Upper lobe of left lung (tissue), 6 donors: ENCODE results near the gene SLBP. TPM values are rescaled to one million over a fixed set of nuclear protein-coding genes. Genes with fewer than 3 reads are reported as not detected.
A peak's percentile ranks its signal among the peaks of the same experiment; 100 is the strongest.

Experiments
- ATAC-seq, 2 donors: fragments of 200-7000 bp; cut with Tn5 transposase; one replicate each; pipeline ENCODE4 v1.9.1; 2022; ENCODE audit warnings: mild to moderate bottlenecking in 2 of 2, moderate library complexity in 2 of 2; ENCODE audit not compliant: low FRiP score in 2 of 2
- DNase-seq, 2 donors: peaks; one replicate each; pipeline ENCODE4 v3.0.0-alpha.2; 2019 to 2020
- H3K27ac ChIP-seq, 4 donors: fragments of 200-600 bp; sonication (generic); one replicate each; pipeline ENCODE4 v1.5.1; 2016 to 2019
- H3K27me3 ChIP-seq, 4 donors: fragments of 200-600 bp; sonication (generic); one replicate each; pipeline ENCODE4 v1.5.1; 2017 to 2019
- H3K36me3 ChIP-seq, 4 donors: fragments of 200-600 bp; sonication (generic); one replicate each; pipeline ENCODE4 v1.5.1; 2016 to 2019
- H3K4me1 ChIP-seq, 4 donors: fragments of 200-600 bp; sonication (generic); one replicate each; pipeline ENCODE4 v1.5.1; 2018 to 2019
- H3K4me3 ChIP-seq, 4 donors: fragments of 200-600 bp; sonication (generic); one replicate each; pipeline ENCODE4 v1.5.1; 2017 to 2019; ENCODE audit warnings: mild to moderate bottlenecking in 2 of 4, moderate library complexity in 1 of 4
- H3K9me3 ChIP-seq, 4 donors: fragments of 200-600 bp; sonication (generic); one replicate each; pipeline ENCODE4 v1.5.1; 2018 to 2019
- EP300 ChIP-seq, 4 donors: sonication (generic); formaldehyde crosslinking; IDR thresholded peaks; one replicate each; pipeline ENCODE4 v1.5.1; 2017; ENCODE audit warnings: antibody characterized with exemption in 4 of 4, control low read depth in 2 of 4
- POLR2A ChIP-seq, 4 donors: fragments of 450-650 bp; IDR thresholded peaks; one replicate each; pipeline ENCODE4 v1.5.1; 2016 to 2017; ENCODE audit warnings: antibody characterized with exemption in 4 of 4, mild to moderate bottlenecking in 2 of 4
- POLR2AphosphoS5 ChIP-seq, 2 donors: sonication (generic); formaldehyde crosslinking; IDR thresholded peaks; one replicate each; pipeline ENCODE4 v1.5.1; 2017; ENCODE audit warnings: antibody characterized with exemption in 2 of 2
- WGBS, 2 donors: methylation state at CpG; one replicate each; pipeline ENCODE4 v1.1.5; 2017 to 2018; 5-methylcytosine and 5-hydroxymethylcytosine counted together
- total RNA-seq, 6 donors: library from RNA; depleted of rRNA in 4 of 6; stranded (reverse); fragments of >200 nt in 4 of 6; gene quantifications; one replicate each; pipeline versions ENCODE4 v1.1.0 to v1.2.1, GENCODE V29; 2016 to 2021
- TF ChIP-seq, protein P1 (sequence below), 6 experiments: fragments of 450-650 bp in 4 of 6; fragments of 200-600 bp in 2 of 6; sonication (generic) in 2 of 6; IDR thresholded peaks; one replicate each; pipeline ENCODE4 v1.5.1; 2016 to 2019; ENCODE audit warnings: antibody characterized with exemption in 6 of 6
- donor health status: DM: no; HTN: no; CAD: no; lungs with moderate emphysema.
- donor health status: DM: no; HTN: yes; CAD: no; lungs with severe emphysema.

Gene SLBP
- total RNA-seq, 6 donors from 2014 or later: 33.0 to 51.1 (median 38.0) TPM

DNA sequence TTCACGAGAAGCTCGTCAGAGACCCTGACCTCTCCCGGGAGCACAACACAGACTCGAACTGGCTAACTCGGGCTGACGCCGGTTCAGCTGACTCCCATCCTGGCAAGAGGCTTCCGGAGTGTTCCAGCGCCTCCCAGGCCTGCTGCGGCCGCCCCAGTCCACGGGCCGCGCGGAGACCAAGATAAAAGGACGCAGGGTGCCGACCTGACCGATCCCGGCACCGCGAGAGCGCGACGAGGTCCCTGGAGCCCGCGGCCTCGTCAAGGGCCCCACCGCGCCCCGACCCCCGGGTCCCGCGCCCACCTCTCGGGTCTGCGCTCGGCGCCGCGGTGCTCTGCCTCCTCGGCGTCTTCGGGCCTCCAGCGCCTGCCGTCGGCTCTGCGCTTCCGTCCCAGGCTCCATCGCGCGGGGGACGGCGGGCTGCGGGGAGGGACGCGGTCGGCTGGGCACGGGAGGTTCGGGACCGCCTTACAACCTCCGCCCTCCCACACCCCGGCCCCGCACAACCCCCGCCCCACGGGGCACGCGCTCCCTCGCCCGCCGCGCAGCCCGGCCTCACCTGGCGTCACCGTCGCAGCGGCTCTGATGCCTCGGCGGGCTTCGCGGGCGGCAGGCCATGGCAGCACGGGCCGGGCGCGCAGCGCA is 426 bp downstream of the SLBP start:
- H3K4me3 ChIP-seq: peak overlapping the region; percentile 63 to 94 (median 88)
- no peaks in the 10 kb centered on the region for H3K9me3 ChIP-seq
- H3K27ac ChIP-seq: peak overlapping the region; percentile 97 to 100 (median 98)
- TF ChIP-seq EP300 (IDR thresholded peaks at IDR 0.05) (no peak), POLR2A (IDR thresholded peaks at IDR 0.05) (no peak), POLR2AphosphoS5 (IDR thresholded peaks at IDR 0.05) (no peak)
- TF ChIP-seq, protein P1, sequence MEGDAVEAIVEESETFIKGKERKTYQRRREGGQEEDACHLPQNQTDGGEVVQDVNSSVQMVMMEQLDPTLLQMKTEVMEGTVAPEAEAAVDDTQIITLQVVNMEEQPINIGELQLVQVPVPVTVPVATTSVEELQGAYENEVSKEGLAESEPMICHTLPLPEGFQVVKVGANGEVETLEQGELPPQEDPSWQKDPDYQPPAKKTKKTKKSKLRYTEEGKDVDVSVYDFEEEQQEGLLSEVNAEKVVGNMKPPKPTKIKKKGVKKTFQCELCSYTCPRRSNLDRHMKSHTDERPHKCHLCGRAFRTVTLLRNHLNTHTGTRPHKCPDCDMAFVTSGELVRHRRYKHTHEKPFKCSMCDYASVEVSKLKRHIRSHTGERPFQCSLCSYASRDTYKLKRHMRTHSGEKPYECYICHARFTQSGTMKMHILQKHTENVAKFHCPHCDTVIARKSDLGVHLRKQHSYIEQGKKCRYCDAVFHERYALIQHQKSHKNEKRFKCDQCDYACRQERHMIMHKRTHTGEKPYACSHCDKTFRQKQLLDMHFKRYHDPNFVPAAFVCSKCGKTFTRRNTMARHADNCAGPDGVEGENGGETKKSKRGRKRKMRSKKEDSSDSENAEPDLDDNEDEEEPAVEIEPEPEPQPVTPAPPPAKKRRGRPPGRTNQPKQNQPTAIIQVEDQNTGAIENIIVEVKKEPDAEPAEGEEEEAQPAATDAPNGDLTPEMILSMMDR (IDR thresholded peaks at IDR 0.05): no peak
- no peaks in the 10 kb centered on the region for H3K27me3 ChIP-seq
- peaks cover 37 to 58% (median 42%) of the 10 kb centered on the region in 4 donors for H3K4me1 ChIP-seq
- 0% methylated on average over 8 to 11 of the region's 85 CpGs for WGBS, 2 donors
- peaks cover 0 to 8% (median 4%) of the 10 kb centered on the region in 4 donors for H3K36me3 ChIP-seq
- ATAC-seq (peak in 1 of 2 donors; percentile 64), DNase-seq (peak in 1 of 2 donors; percentile 69)

DNA sequence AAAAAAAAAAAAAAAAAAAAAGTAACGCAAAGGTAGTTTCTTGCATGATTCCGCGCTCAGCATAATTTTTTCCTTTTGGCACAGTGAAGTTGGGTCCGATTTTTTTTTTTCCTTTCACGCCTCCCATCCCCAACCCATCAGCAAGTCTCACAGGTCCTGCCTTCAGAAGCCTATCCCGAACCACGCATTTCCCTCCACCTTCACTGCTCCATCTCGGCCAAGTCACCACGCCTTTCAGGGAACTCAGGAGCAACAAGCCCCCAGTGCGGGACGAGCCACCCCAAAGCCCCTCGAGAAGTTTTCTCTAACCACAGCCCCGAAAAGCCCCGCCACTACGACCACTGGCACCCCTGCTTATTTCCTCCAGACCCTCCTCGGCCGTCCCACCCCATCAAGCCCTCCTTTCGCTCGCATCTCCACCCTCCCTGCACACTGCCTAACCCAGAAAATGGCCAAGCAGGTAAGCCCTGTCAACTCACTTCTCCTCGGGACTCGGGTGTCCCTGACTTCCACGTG is 1.0 kb downstream of the SLBP start:
- H3K9me3 ChIP-seq: no peaks in the 10 kb centered on the region
- H3K36me3 ChIP-seq: peaks cover 0 to 6% (median 6%) of the 10 kb centered on the region in 4 donors
- no peak for ATAC-seq
- peak overlapping the region; percentile 97 to 100 (median 98) for H3K27ac ChIP-seq
- 13 to 19% methylated on average over 22 of the region's 22 CpGs for WGBS, 2 donors
- no peaks in the 10 kb centered on the region for H3K27me3 ChIP-seq
- peak overlapping the region; percentile 63 to 94 (median 88) for H3K4me3 ChIP-seq
- DNase-seq: no peak
- TF ChIP-seq, protein P1 (IDR thresholded peaks at IDR 0.05): no peak
- H3K4me1 ChIP-seq: peaks cover 37 to 55% (median 42%) of the 10 kb centered on the region in 4 donors

DNA sequence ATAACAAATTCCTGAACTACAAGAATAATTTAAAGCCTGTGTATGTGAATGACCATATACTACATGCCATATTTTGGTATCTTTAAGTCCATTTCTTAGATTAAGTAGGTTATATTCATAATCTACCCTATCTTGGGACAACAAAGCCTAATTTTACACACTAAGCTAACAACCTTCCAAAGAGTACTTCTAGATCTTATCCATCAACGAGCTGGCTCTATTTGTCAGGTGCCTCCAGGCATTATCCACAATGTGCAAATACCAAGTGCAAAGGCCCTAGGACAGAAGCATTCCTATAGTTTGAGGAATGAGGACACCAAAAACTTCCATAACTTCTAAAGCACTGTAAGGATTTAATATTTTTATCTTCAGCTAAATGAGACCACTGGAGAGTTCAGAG is 3.5 kb downstream of the SLBP start:
- no peak for ATAC-seq
- TF ChIP-seq, protein P1 (IDR thresholded peaks at IDR 0.05): no peak
- Histone ChIP-seq H3K4me1 (peaks cover 27 to 35% (median 31%) of the 10 kb centered on the region in 4 donors), H3K27me3 (no peaks in the 10 kb centered on the region), H3K9me3 (no peaks in the 10 kb centered on the region), H3K27ac (no peak overlapping the region), H3K4me3 (no peak overlapping the region), H3K36me3 (peaks cover 2 to 18% (median 8%) of the 10 kb centered on the region in 4 donors)
- WGBS, 2 donors: 34 to 46% methylated on average over 1 of the region's 1 CpG
- no peak for DNase-seq

DNA sequence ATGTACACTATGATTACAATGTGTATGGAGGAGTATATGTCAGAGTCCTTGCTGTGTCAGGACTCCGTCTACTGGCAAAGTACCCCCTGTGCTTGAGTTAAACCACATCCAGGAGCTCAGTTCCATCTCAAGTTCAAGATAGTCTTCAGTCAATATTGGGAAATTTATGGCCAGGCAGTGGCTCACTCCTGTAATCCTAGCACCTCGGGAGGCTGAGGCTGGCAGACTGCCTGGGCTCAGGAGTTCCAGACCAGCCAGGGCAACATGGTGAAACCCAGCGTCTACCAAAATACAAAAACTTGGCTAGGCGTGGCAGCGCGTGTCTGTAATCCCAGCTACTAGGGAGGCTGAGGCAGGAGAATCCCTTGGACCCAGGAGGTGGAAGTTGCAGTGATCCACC is 5.8 kb downstream of the SLBP start:
- ATAC-seq (no peak), DNase-seq (no peak)
- WGBS, 2 donors: 79 to 82% methylated on average over 6 of the region's 6 CpGs
- TF ChIP-seq POLR2A (IDR thresholded peaks at IDR 0.05): no peak
- TF ChIP-seq EP300 (IDR thresholded peaks at IDR 0.05): no peak
- TF ChIP-seq, protein P1 (IDR thresholded peaks at IDR 0.05): no peak
- TF ChIP-seq POLR2AphosphoS5 (IDR thresholded peaks at IDR 0.05): no peak
- Histone ChIP-seq H3K27me3 (no peaks in the 10 kb centered on the region), H3K4me3 (no peak overlapping the region), H3K27ac (no peak overlapping the region), H3K36me3 (peaks cover 2 to 37% (median 18%) of the 10 kb centered on the region in 4 donors), H3K4me1 (peaks cover 21 to 27% (median 25%) of the 10 kb centered on the region in 4 donors), H3K9me3 (no peaks in the 10 kb centered on the region)

DNA sequence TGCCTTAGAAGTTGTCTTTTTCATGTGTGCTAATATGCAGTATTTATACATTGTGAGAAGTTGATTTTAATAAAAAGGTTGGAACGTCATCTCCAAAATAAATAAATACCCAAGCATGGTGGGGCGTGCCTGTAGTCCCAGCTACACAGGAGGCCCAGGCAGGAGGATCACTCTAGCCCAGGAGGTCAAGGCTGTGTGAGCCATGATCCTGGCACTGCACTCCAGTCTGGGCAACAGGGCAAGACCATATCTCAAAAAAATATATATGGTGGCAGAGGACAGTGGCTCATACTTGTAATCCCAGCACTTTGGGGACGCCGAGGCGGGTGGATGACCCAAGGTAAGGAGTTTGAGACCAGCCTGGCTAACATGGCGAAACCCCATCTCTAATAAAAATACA is 6.4 kb downstream of the SLBP start:
- Histone ChIP-seq H3K36me3 (peaks cover 2 to 43% (median 18%) of the 10 kb centered on the region in 4 donors), H3K27ac (no peak overlapping the region), H3K4me3 (no peak overlapping the region), H3K4me1 (peaks cover 16 to 21% (median 20%) of the 10 kb centered on the region in 4 donors), H3K27me3 (no peaks in the 10 kb centered on the region), H3K9me3 (no peaks in the 10 kb centered on the region)
- TF ChIP-seq EP300 (IDR thresholded peaks at IDR 0.05) (no peak), POLR2A (IDR thresholded peaks at IDR 0.05) (no peak), POLR2AphosphoS5 (IDR thresholded peaks at IDR 0.05) (no peak)
- TF ChIP-seq, protein P1 (IDR thresholded peaks at IDR 0.05): no peak
- ATAC-seq (no peak), DNase-seq (no peak)
- 96% methylated on average over 6 of the region's 6 CpGs for WGBS, 2 donors
